Stimulated activated naive B cell treated with anti-CD40 and anti-IgM and Interleukin-4, amounts not matched to agents 10 μg/mL and 1 μg/mL and 100 μg/mL, for 72 hours (primary cell): ENCODE data around the gene MYT1.

Experiments used
- ATAC-seq, 2 donors: fragments of 150-1000 bp; cut with Tn5 transposase; replicated peaks; 2 replicates each; pipeline ENCODE4 v1.10.0; 2021; ENCODE audit warnings: moderate library complexity in 1 of 2
- DNase-seq: peaks from one replicate; pipeline ENCODE4 v3.0.0; 2021
- H3K27ac Mint-ChIP-seq: one replicate; pipeline ENCODE4 v1.8.0; 2022; ENCODE audit warnings: mild to moderate bottlenecking, mixed read lengths
- H3K27me3 Mint-ChIP-seq, 2 donors: one replicate each; pipeline ENCODE4 v1.8.0; 2022; ENCODE audit warnings: mixed read lengths in 2 of 2
- H3K36me3 Mint-ChIP-seq, 2 donors: one replicate each; pipeline ENCODE4 v1.8.0; 2022; ENCODE audit warnings: mixed read lengths in 2 of 2, mild to moderate bottlenecking in 1 of 2
- H3K4me1 Mint-ChIP-seq, 2 donors: one replicate each; pipeline ENCODE4 v1.8.0; 2022; ENCODE audit warnings: mixed read lengths in 2 of 2, mild to moderate bottlenecking in 1 of 2
- H3K4me3 Mint-ChIP-seq, 2 donors: one replicate each; pipeline ENCODE4 v1.8.0; 2022; ENCODE audit warnings: mild to moderate bottlenecking in 2 of 2, mixed read lengths in 2 of 2, moderate library complexity in 1 of 2
- H3K9me3 Mint-ChIP-seq, 2 donors: one replicate each; pipeline ENCODE4 v1.8.0; 2022; ENCODE audit warnings: mixed read lengths in 2 of 2, mild to moderate bottlenecking in 1 of 2

MYT1 gene

DNA sequence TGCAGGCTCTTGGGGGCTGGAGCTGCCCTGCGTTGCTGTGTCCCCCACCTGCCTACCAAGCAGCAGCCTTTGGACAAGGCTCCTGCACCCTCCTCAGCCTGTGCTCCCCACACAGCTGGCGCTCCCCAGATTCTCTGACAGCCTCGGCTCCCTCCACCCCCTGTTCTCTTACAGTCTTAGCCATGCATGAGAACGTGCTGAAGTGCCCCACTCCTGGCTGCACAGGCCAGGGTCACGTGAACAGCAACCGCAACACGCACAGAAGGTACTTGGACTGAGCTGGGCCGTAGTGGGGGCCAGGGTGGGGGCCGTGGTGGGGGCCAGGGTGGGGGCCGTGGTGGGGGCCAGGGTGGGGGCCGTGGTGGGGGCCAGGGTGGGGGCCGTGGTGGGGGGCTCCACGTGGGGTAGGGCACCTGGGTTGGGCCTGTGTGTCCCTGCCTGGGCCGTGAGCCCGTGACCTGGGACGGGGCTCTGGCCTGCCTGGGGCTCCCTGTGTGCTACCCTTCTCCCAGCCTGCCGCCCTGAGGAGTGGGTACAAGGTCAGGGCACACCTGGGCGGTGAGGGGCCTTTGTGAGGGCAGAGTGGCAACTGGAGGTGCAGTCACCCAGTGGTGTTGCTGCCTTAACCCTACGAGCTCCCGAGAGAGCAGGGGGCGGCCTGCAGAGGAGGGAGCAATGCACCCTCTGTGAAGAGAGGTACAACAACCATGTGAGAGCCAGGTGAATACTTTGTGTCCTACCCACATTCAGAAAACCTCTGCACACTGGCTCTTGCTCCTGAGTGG is 47.8 kb downstream of the MYT1 start:
- ATAC-seq, result no peak
- Mint-ChIP-seq H3K4me3 (no peak overlapping the region), H3K4me1 (no peaks in the 10 kb centered on the region), H3K27me3 (peaks cover 17 to 21% of the 10 kb centered on the region in 2 donors), H3K27ac (no peak overlapping the region), H3K9me3 (no peaks in the 10 kb centered on the region), H3K36me3 (no peaks in the 10 kb centered on the region)
- no peak for DNase-seq

DNA sequence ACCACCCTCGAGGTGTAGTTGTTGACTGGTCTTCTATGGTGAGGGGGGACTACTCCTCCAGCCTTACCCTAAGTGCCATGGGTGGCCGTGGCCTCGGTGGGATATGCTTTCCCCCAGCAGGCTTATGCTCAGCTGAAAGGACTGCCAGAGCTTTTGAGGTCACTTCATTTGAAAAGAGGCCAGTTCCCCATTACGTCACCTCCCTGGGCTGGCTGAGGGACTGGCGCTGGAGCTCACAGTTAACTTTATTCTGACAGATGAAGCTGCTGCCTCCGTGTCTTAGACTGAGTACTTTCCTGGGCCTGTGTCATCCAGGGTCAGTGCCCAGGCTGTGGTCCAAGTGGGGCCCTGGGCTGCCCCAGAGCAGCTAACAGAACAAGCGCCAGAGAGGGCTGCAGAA is 48.5 kb downstream of the MYT1 start:
- no peaks in the 10 kb centered on the region for H3K36me3 Mint-ChIP-seq
- no peaks in the 10 kb centered on the region for H3K9me3 Mint-ChIP-seq
- ATAC-seq (no peak), DNase-seq (no peak)
- peaks cover 17 to 21% of the 10 kb centered on the region in 2 donors for H3K27me3 Mint-ChIP-seq
- no peaks in the 10 kb centered on the region for H3K4me1 Mint-ChIP-seq
- no peak overlapping the region for H3K27ac Mint-ChIP-seq
- H3K4me3 Mint-ChIP-seq, result no peak overlapping the region

DNA sequence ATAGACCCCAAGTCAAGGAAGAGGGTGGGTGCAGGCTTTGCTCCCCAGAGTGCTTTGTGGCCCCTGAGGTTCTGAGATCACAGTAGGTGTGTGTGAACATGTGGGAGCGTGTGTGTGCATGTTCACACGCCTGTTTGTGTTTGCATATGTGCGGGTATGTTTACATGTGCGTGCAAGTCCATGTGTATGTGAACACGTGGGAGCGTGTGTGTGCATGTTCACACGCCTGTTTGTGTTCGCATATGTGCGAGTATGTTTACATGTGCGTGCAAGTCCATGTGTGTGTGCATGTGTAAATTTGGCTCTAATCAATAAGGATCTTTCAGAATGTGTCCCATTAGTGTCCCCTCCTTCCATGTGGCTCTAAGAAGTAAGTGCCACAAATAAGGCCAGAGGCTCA is 49.9 kb downstream of the MYT1 start:
- ATAC-seq (no peak), DNase-seq (no peak)
- Mint-ChIP-seq H3K9me3 (no peaks in the 10 kb centered on the region), H3K4me3 (no peak overlapping the region), H3K4me1 (no peaks in the 10 kb centered on the region), H3K36me3 (no peaks in the 10 kb centered on the region), H3K27me3 (peaks cover 7 to 17% of the 10 kb centered on the region in 2 donors), H3K27ac (no peak overlapping the region)

DNA sequence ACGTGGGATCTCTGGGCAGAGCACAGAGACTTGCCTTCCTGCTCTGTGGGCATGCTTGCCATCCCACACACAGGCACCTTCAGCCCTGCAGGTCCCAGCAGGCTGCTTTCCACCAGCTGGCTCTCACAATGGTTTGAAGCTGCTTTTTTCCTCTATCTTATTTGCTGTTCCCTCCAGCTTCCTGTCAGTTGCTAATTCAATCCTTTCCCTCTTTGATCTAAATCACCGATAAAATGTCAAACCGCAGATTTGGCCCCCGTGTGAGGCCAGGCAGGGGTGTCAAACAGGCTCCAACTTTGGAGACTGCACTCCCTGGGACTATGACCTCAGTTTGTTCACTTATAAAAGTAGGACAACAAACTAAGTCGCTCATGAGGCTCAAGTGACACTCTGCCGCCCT is 50.7 kb downstream of the MYT1 start:
- Mint-ChIP-seq H3K4me1 (no peaks in the 10 kb centered on the region), H3K27me3 (peaks cover 0 to 16% of the 10 kb centered on the region in 2 donors), H3K36me3 (no peaks in the 10 kb centered on the region), H3K4me3 (no peak overlapping the region), H3K27ac (no peak overlapping the region), H3K9me3 (no peaks in the 10 kb centered on the region)
- ATAC-seq (no peak), DNase-seq (no peak)

DNA sequence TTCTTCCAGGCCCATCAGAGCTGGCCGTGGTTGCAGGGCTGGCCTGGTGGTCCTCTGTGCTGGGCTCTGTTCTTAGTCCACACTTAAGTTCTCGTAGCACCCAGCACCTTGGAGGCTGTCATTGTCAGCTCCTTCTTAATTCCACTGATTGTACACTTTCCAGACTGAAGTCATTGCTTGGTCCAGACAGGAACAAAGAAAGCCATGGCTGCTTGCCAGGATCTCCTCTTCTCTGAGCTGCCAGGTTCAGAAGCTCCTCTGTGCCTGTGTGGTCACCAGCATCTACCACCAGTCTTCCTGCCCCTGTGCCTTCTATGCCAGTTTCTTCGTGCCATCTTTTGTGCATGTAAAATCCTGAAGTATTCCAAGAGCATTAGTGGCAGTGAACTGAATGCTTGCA is 51.8 kb downstream of the MYT1 start:
- H3K9me3 Mint-ChIP-seq, result no peaks in the 10 kb centered on the region
- H3K27me3 Mint-ChIP-seq, result peaks cover 0 to 16% of the 10 kb centered on the region in 2 donors
- no peak overlapping the region for H3K27ac Mint-ChIP-seq
- H3K4me3 Mint-ChIP-seq, result no peak overlapping the region
- H3K4me1 Mint-ChIP-seq, result no peaks in the 10 kb centered on the region
- no peaks in the 10 kb centered on the region for H3K36me3 Mint-ChIP-seq
- ATAC-seq (no peak), DNase-seq (no peak)

DNA sequence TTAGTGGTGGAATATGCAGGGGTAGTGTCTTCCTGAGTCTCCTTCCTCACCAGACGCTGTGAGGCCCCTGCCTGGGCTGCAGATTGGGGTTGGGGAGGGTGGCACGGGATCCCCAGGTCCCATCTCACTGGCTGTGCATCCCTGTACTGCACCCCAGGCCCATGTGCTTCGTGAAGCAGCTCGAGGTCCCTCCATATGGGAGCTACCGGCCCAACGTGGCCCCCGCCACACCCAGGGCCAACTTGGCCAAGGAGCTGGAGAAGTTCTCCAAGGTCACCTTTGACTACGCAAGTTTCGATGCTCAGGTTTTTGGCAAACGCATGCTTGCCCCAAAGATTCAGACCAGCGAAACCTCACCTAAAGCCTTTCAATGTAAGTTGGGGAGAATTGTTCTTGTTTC is 52.7 kb downstream of the MYT1 start:
- peaks cover 0 to 12% of the 10 kb centered on the region in 2 donors for H3K27me3 Mint-ChIP-seq
- no peak for DNase-seq
- H3K27ac Mint-ChIP-seq, result no peak overlapping the region
- no peak for ATAC-seq
- no peak overlapping the region for H3K4me3 Mint-ChIP-seq
- H3K4me1 Mint-ChIP-seq, result no peaks in the 10 kb centered on the region
- no peaks in the 10 kb centered on the region for H3K36me3 Mint-ChIP-seq
- H3K9me3 Mint-ChIP-seq, result no peaks in the 10 kb centered on the region

DNA sequence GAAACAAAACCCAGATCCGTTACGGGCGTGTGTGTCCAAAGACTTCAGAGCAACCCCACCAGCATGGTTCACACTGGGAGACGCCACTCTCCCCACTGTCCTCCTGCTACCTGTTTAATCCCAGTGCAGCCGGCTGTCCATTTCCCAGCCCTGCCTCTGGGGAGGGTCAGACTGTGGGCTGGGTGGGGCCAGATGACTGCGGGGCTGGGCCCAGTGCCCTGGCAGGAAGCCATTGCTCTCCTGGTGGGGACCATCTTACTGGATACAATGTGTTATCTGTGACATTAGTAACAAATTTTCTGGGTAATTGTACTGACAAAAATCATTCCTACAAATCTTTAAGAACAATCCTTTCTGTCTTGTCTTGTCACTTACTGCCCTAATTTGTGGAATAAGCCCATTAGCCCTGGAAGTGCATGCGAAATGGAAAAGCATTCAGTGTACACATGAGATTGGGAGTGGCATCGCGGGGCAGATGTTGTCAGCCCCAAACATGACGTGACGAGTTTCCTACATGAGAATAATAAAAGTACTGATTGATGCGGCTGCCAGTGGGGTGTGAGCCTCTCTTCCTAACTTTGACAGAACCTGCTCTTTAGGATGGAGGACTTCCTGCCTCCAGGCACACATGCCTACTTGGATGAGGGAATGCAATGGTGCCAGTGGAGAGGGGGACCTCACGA is 53.4 kb downstream of the MYT1 start:
- H3K4me1 Mint-ChIP-seq, result no peaks in the 10 kb centered on the region
- ATAC-seq (no peak), DNase-seq (no peak)
- H3K36me3 Mint-ChIP-seq, result no peaks in the 10 kb centered on the region
- no peak overlapping the region for H3K27ac Mint-ChIP-seq
- peaks cover 0 to 12% of the 10 kb centered on the region in 2 donors for H3K27me3 Mint-ChIP-seq
- H3K4me3 Mint-ChIP-seq, result no peak overlapping the region
- H3K9me3 Mint-ChIP-seq, result no peaks in the 10 kb centered on the region

DNA sequence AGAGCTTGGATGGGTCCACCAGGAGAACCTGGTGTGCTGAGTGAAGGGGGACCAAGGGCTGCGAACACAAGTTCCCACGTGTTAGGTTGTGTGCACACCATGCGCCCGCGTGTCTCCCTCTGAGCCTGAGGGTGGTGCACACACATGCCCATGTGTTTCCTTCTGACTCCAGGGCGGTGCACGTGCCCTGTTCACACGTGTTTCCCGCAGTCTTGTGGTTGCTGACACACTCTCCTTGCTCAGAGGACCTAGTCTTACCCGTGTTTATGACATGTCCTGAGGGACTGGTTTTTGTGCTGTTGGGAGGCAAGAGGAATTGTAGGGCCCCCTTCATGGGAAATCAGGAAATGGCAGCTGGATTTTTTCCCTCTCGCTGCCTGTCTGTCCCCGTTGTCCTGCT is 55.0 kb downstream of the MYT1 start:
- DNase-seq (no peak), ATAC-seq (no peak)
- H3K9me3 Mint-ChIP-seq, result no peaks in the 10 kb centered on the region
- H3K4me3 Mint-ChIP-seq, result no peak overlapping the region
- H3K27me3 Mint-ChIP-seq, result peaks cover 7 to 25% of the 10 kb centered on the region in 2 donors
- no peaks in the 10 kb centered on the region for H3K36me3 Mint-ChIP-seq
- no peak overlapping the region for H3K27ac Mint-ChIP-seq
- no peaks in the 10 kb centered on the region for H3K4me1 Mint-ChIP-seq

DNA sequence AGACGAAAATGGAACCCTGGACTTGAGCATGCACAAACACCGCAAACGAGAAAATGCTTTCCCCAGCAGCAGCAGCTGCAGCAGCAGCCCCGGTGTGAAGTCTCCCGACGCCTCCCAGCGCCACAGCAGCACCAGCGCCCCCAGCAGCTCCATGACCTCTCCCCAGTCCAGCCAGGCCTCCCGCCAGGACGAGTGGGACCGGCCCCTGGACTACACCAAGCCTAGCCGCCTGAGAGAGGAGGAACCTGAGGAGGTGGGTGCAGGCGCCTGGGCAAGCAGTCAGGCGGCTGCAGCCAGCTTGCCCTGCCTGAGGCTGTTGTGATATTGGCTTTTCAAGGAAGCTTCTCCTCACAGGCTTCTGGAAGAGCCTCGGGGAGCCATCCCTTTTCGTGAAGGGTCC is 55.5 kb downstream of the MYT1 start:
- ATAC-seq, result no peak
- H3K4me1 Mint-ChIP-seq, result no peaks in the 10 kb centered on the region

DNA sequence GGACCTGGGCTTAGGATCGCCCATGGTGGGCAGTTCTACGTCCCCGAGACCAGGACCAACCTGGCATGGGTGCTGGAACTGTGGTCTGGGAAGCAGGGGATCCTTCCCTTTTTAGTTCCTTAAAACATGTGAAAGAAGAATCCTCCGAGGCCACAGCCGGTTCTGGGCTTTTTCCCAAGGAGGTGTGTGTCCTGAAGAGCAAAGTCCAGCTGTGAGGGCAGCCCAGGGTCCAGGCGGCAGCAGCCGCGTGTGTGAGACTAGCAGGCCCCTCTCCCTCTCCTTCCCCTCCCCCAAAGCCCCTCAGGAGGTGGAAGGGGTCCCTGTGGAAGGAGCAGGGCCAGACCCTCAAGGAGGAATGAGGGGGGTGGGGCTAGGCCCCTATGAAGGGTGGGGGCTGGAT is 56.2 kb downstream of the MYT1 start:
- ATAC-seq (no peak), DNase-seq (no peak)
- Mint-ChIP-seq H3K9me3 (no peaks in the 10 kb centered on the region), H3K27ac (no peak overlapping the region), H3K4me1 (no peaks in the 10 kb centered on the region), H3K27me3 (peaks cover 7 to 22% of the 10 kb centered on the region in 2 donors), H3K4me3 (no peak overlapping the region), H3K36me3 (no peaks in the 10 kb centered on the region)

More for the DNA sequence above, 55.5 kb downstream of the MYT1 start:
- no peaks in the 10 kb centered on the region for H3K9me3 Mint-ChIP-seq
- H3K27me3 Mint-ChIP-seq, result peaks cover 7 to 20% of the 10 kb centered on the region in 2 donors
- no peak overlapping the region for H3K4me3 Mint-ChIP-seq
- no peak overlapping the region for H3K27ac Mint-ChIP-seq
- H3K36me3 Mint-ChIP-seq, result no peaks in the 10 kb centered on the region
- DNase-seq, result no peak

DNA sequence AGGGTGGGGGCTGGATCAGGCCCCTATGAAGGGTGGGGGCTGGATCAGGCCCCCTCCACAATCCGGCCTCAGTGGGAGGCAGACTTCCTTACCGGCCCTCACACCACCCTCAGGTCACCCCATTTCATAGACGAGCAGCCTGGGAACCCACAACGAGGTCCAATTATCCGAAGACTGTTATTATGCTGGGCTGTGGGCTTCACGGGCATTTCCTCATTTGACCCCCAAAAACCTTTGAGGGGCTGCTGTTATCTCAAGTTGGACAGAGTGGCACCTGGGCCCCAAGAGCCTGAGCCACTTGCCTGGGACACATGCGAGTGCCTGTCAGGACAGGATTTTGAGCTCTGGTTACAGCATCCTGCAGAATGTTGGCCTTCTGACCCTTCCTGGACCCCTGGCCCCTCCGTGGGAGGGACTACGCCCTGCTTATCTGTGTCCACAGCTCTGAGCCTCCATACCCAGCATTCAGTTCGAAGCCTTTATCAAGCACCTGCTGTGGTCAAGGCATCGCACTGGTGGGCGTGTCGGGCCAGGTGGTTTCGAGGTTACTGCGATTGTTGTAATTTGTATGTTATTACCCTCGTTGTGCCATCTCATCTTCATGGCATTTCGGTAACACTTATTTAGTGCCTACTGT is 56.8 kb downstream of the MYT1 start:
- Mint-ChIP-seq H3K36me3 (no peaks in the 10 kb centered on the region), H3K4me1 (no peaks in the 10 kb centered on the region), H3K27me3 (peaks cover 7 to 22% of the 10 kb centered on the region in 2 donors), H3K9me3 (no peaks in the 10 kb centered on the region), H3K27ac (no peak overlapping the region), H3K4me3 (no peak overlapping the region)
- ATAC-seq, result no peak
- DNase-seq, result no peak

DNA sequence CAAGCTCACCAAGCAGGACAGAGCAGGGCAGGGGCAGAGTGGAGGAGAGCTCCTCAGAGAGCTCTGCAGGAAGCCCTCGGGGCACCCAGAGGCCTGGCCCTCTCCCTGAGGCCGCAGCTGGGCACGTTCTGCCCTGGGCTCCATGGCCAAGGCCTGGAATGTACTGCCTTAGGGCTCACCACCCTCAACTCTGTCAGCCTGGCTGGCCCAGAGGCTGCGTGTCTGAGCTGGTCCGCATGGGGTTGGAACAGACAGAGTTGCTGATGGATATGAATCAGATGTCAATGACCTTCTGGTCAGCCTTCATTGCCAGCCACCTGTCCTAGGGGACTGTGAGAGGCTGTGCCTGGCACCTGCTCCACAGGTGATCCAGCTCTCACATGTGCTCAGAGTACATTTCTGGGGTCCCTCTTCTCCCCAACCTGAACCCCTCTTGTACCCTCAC is 58.1 kb downstream of the MYT1 start:
- no peak for ATAC-seq
- Mint-ChIP-seq H3K9me3 (no peaks in the 10 kb centered on the region), H3K36me3 (no peaks in the 10 kb centered on the region), H3K27ac (no peak overlapping the region), H3K4me1 (no peaks in the 10 kb centered on the region), H3K4me3 (no peak overlapping the region), H3K27me3 (peaks cover 7 to 26% of the 10 kb centered on the region in 2 donors)
- DNase-seq, result no peak

DNA sequence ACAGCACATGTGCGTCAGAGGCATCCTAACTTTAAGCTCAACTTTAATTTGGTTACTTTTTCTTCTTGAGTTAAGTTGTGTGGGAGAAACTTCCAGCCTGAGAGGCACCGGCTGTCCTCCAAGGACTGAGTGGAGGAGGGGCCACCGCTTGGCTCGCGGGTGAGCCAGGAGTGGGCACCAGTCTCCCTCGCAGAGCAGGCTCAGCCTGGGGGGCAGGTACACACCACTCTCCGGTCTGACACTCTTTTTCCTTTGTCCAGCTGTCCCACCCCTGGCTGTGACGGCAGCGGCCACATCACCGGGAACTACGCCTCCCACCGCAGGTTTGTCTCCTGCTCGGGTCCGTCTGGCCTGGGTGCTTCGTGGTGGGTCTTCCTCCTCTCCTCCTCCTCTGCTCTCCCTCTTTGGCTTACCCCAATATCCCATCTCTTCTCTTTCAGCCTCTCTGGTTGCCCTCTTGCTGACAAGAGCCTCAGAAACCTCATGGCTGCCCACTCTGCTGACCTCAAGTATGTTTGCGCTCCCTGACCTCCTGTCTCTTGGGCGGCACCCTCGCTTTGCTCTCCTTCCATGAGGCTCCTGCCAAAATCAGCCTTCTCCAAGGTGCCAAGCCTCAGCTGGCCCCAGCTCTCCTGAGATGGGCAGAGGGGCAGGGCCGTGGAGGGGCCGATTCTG is 58.7 kb downstream of the MYT1 start:
- no peak for ATAC-seq
- Mint-ChIP-seq H3K4me1 (no peaks in the 10 kb centered on the region), H3K36me3 (no peaks in the 10 kb centered on the region), H3K4me3 (no peak overlapping the region), H3K27ac (no peak overlapping the region), H3K27me3 (peaks cover 8 to 26% of the 10 kb centered on the region in 2 donors), H3K9me3 (no peaks in the 10 kb centered on the region)
- no peak for DNase-seq

DNA sequence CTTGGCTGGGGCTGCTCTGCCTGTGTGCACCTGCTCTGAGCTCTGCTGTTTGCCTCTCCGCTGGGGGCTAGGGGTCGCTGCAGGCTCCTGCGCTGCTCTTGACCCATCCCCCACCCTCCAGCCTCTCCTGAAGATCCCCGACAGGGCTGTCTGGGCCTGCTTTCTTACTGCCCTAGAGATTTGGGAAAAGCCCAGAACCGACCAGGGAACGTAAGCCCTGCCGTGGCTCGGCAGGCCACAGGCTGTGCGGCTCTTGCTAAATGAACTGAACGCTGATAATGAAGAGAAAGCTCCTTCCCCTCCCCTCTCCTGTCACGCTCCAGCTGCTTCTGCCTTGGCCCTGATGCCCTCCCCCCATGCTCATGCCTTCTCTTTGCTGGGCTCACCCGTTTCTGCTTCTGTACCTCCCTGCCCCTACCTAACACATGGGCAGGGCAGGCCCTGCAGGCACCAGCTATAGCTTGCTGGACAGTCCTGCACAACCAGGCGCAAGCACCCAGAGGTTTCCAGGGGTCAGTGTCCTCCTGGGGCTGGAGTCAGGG is 59.3 kb downstream of the MYT1 start:
- no peak overlapping the region for H3K4me3 Mint-ChIP-seq
- ATAC-seq (no peak), DNase-seq (no peak)
- H3K27me3 Mint-ChIP-seq, result peaks cover 13 to 30% of the 10 kb centered on the region in 2 donors
- H3K36me3 Mint-ChIP-seq, result no peaks in the 10 kb centered on the region
- no peaks in the 10 kb centered on the region for H3K4me1 Mint-ChIP-seq
- H3K9me3 Mint-ChIP-seq, result no peaks in the 10 kb centered on the region
- H3K27ac Mint-ChIP-seq, result no peak overlapping the region
